Activated naive CD8-positive, alpha-beta T cell treated with anti-CD3 and anti-CD28 coated beads for 36 hours (primary cell): Measurements from ENCODE around the gene BTBD10. TPM values are rescaled to one million over a fixed set of nuclear protein-coding genes. Genes with fewer than 3 reads are reported as not detected.

Experiments used
- DNase-seq: peaks from one replicate; pipeline ENCODE4 v3.0.0; 2021
- H3K27ac Mint-ChIP-seq: one replicate; pipeline ENCODE4 v1.8.0; 2022; ENCODE audit warnings: mild to moderate bottlenecking, moderate library complexity, mixed read lengths
- H3K27me3 Mint-ChIP-seq: one replicate; pipeline ENCODE4 v1.8.0; 2022; ENCODE audit warnings: mild to moderate bottlenecking, mixed read lengths
- H3K36me3 Mint-ChIP-seq: one replicate; pipeline ENCODE4 v1.8.0; 2021; ENCODE audit warnings: mild to moderate bottlenecking, mixed read lengths
- H3K4me1 Mint-ChIP-seq: one replicate; pipeline ENCODE4 v1.8.0; 2021; ENCODE audit warnings: mixed read lengths
- H3K4me3 Mint-ChIP-seq: one replicate; pipeline ENCODE4 v1.8.0; 2022; ENCODE audit warnings: mild to moderate bottlenecking, moderate library complexity, mixed read lengths
- H3K9me3 Mint-ChIP-seq: one replicate; pipeline ENCODE4 v1.8.0; 2022; ENCODE audit warnings: mixed read lengths
- total RNA-seq, 2 experiments: library from RNA; stranded (reverse); gene quantifications; one replicate each; pipeline ENCODE4 v1.2.3, GENCODE V29; 2021

The BTBD10 gene
- total RNA-seq, 2 experiments from 2014 or later: 18.6 to 19.5 TPM

- H3K27me3 Mint-ChIP-seq: no peaks in the 10 kb centered on the region
- peaks cover 6% of the 10 kb centered on the region for H3K36me3 Mint-ChIP-seq
- no peaks in the 10 kb centered on the region for H3K9me3 Mint-ChIP-seq
- peaks cover 31% of the 10 kb centered on the region for H3K4me1 Mint-ChIP-seq
- H3K27ac Mint-ChIP-seq: no peak overlapping the region
- DNase-seq: peak; percentile 61
- no peak overlapping the region for H3K4me3 Mint-ChIP-seq
Observed at GRCh38 chr11:13343931-13344717, 118.9 kb downstream of the BTBD10 start.

- no peak overlapping the region for H3K4me3 Mint-ChIP-seq
- peaks cover 33% of the 10 kb centered on the region for H3K4me1 Mint-ChIP-seq
- H3K27ac Mint-ChIP-seq: no peak overlapping the region
- H3K9me3 Mint-ChIP-seq: no peaks in the 10 kb centered on the region
- no peaks in the 10 kb centered on the region for H3K27me3 Mint-ChIP-seq
- DNase-seq: no peak
- peaks cover 4% of the 10 kb centered on the region for H3K36me3 Mint-ChIP-seq
Observed at GRCh38 chr11:13343067-13343466, 120.0 kb downstream of the BTBD10 start.

GRCh38 chr11:13341026-13341425 lies 122.0 kb downstream of the BTBD10 start:
- no peak overlapping the region for H3K4me3 Mint-ChIP-seq
- H3K4me1 Mint-ChIP-seq: peaks cover 42% of the 10 kb centered on the region
- DNase-seq: no peak
- peaks cover 4% of the 10 kb centered on the region for H3K36me3 Mint-ChIP-seq
- no peaks in the 10 kb centered on the region for H3K9me3 Mint-ChIP-seq
- no peaks in the 10 kb centered on the region for H3K27me3 Mint-ChIP-seq
- H3K27ac Mint-ChIP-seq: peak overlapping the region; percentile 46

- Mint-ChIP-seq H3K27me3 (no peaks in the 10 kb centered on the region), H3K4me3 (no peak overlapping the region), H3K4me1 (peaks cover 49% of the 10 kb centered on the region), H3K27ac (peak overlapping the region; percentile 81), H3K36me3 (peaks cover 4% of the 10 kb centered on the region), H3K9me3 (no peaks in the 10 kb centered on the region)
- DNase-seq: peak; percentile 26
Observed at GRCh38 chr11:13339195-13340153, 123.5 kb downstream of the BTBD10 start.

- no peaks in the 10 kb centered on the region for H3K27me3 Mint-ChIP-seq
- DNase-seq: peak; percentile 40
- H3K36me3 Mint-ChIP-seq: peaks cover 4% of the 10 kb centered on the region
Observed at GRCh38 chr11:13338427-13339069, 124.5 kb downstream of the BTBD10 start.

GRCh38 chr11:13338019-13338426 lies 125.0 kb downstream of the BTBD10 start:
- no peaks in the 10 kb centered on the region for H3K27me3 Mint-ChIP-seq
- peaks cover 61% of the 10 kb centered on the region for H3K4me1 Mint-ChIP-seq
- no peak for DNase-seq
- peak overlapping the region; percentile 81 for H3K27ac Mint-ChIP-seq
- H3K36me3 Mint-ChIP-seq: peaks cover 4% of the 10 kb centered on the region
- no peaks in the 10 kb centered on the region for H3K9me3 Mint-ChIP-seq
- H3K4me3 Mint-ChIP-seq: peak overlapping the region; percentile 50

More at GRCh38 chr11:13338427-13339069, 124.5 kb downstream of the BTBD10 start:
- Mint-ChIP-seq H3K27ac (peak overlapping the region; percentile 81), H3K4me1 (peaks cover 57% of the 10 kb centered on the region), H3K9me3 (no peaks in the 10 kb centered on the region), H3K4me3 (peak overlapping the region; percentile 50)

Other genes starting within 250 kb of the BTBD10 start
- gene BMAL1, start 185.4 kb downstream of the BTBD10 start, total RNA-seq: 10 to 100 TPM; 12.2 to 13.6 TPM
- not detected for gene PTH, start 32.8 kb upstream of the BTBD10 start, total RNA-seq
- gene FAR1, start 205.4 kb upstream of the BTBD10 start, total RNA-seq: 10 to 100 TPM; 47.1 to 48.3 TPM